Heart left ventricle (tissue), 13 donors: ENCODE data around the gene TMEM123.

Source experiments
- POLR2A ChIP-seq, 2 donors: fragments of 450-650 bp; IDR thresholded peaks; one replicate each; pipeline ENCODE4 v1.6.1; 2017; ENCODE audit warnings: antibody characterized with exemption in 2 of 2, mild to moderate bottlenecking in 2 of 2, moderate library complexity in 2 of 2
- TF ChIP-seq, protein P1 (sequence below), 12 donors: fragments of 200-600 bp; sonication (generic) in 4 of 12; IDR thresholded peaks; one replicate each; pipeline versions ENCODE4 v1.5.0 to v1.8.0; 2018 to 2022; ENCODE audit warnings: antibody characterized with exemption in 12 of 12, mild to moderate bottlenecking in 5 of 12
- donor health status: ischemic (EF 13 %, LVEDD 7.1; RV severe dilation, severe dysfunction).
- donor health status: DM: no; HTN: yes; CAD: no.
- donor health status: DM: no; HTN: no; CAD: no.
- donor health status: ischemic (EF 25% LVEDD 6.9; RV normal size, moderate dysfunction).
- donor health status: ischemic (EF 25% LVEDD 5.7; RV mildly dilated, moderate dysfunction).
- donor health status: ischemic (EF 35%, LVEDD 5.7; RV mildly dilated, moderate dysfunction).
- donor health status: nonischemic (EF 11% LVEDD 7.7; RV severe dilation, severe dysfunction).
- donor health status: DM: yes; HTN: yes; CAD: no.
- donor health status: PGD.
- donor health status: ischemic (EF 29% LVEDD 5.4; RV normal size, mild dysfunction).
- donor health status: nonischemic (EF 23%, LVEDD 6.1; RV moderate dilation, normal function).

GRCh38 chr11:102386136-102386734 is 66.3 kb downstream of the TMEM123 start:
- TF ChIP-seq, protein P1, sequence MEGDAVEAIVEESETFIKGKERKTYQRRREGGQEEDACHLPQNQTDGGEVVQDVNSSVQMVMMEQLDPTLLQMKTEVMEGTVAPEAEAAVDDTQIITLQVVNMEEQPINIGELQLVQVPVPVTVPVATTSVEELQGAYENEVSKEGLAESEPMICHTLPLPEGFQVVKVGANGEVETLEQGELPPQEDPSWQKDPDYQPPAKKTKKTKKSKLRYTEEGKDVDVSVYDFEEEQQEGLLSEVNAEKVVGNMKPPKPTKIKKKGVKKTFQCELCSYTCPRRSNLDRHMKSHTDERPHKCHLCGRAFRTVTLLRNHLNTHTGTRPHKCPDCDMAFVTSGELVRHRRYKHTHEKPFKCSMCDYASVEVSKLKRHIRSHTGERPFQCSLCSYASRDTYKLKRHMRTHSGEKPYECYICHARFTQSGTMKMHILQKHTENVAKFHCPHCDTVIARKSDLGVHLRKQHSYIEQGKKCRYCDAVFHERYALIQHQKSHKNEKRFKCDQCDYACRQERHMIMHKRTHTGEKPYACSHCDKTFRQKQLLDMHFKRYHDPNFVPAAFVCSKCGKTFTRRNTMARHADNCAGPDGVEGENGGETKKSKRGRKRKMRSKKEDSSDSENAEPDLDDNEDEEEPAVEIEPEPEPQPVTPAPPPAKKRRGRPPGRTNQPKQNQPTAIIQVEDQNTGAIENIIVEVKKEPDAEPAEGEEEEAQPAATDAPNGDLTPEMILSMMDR (IDR thresholded peaks at IDR 0.05), result no peak
- TF ChIP-seq POLR2A (IDR thresholded peaks at IDR 0.05), result no peak
